ENCODE data around the gene NR2F2.
A peak's percentile ranks its signal among the peaks of the same experiment; 100 is the strongest.

Gene NR2F2

DNA sequence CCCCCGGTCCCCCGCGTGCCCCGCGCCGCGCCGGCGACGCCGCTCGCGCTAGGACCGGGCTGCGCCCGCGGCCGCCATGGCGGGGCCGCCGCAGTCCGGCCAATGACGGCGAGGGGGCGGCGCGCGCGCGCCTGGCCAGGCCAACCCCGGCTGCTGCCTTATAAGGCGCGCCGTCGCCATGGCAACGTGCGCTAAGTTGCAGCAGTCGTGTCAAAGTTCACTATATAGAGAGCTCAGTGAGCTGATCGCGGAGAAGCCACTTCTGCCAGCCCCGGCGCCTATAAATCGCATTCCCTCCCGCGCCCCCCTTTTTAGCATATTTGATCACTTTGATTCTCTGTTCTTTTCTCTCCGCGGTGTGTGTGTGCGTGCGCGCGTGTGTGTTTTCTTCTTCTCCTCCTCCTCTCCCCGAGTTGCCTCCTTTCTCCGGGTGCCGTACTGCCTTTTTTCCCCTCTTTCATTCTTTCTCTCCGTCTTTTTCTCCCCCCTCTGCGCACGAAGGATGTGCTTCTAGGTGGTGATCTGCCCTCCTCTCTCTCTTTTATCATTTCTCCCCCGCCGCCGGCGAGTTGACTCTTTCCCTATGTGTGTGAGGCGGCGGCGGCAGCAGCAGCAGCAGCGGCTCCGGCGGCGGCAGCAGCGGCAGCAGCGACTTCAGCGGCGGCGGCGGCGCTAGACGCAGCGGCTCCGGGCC, at the start of gene NR2F2:
TSS of gene NR2F2 (plus strand) at position 251 of the 694 bp plus-strand sequence. CDS start 1,406 bp downstream, outside the sequence.
- peak; percentile 14 for DNase-seq (ENCODE audit: low spot score)

DNA sequence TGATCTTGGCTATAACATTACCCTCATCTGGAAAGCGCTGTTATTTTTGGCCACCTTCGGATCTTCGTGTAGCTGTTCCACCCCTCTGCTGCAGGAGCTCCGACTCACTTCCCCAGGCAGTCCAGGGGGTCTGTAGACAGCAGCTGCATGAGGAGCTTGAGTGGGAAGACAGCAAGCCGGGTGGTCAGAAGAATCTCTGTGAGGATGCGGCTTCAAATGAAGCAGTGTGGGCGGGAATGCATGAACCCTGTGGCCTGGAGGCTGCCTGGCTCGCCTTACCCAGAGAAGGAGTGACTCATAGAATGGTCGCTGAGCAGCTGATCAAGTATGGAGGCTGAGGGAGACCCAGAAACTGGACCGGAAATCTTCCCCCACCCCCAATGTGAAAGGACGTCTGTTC, 45.2 kb upstream of the NR2F2 start:
- DNase-seq (ENCODE audit: low spot score) = no peak

DNA sequence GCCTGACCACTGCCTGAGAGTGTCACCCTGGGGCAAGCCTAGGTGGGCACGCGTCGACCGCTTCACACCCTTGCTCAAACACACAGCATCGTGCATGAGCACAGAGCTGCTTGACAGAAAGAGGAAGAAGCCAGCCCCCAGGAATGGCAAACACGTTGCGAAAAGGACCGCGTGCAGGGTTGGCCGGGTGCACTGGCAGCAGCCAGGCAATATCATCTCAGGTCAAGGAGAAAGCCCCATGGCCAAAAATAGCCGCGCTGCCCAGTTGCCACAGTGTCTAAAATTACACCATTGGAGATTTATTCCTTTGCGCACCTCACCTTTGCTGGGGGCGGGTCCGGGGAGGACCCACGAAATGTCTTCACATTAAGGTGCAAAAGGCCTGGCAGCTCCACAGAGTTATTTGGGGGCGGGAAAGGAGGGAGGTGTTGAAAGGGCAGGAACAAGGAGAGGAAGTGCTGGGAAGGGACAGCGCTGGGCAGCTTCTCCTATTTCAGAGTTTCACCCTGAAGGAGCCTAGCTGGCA, 44.7 kb upstream of the NR2F2 start:
- no peak for DNase-seq (ENCODE audit: low spot score)

DNA sequence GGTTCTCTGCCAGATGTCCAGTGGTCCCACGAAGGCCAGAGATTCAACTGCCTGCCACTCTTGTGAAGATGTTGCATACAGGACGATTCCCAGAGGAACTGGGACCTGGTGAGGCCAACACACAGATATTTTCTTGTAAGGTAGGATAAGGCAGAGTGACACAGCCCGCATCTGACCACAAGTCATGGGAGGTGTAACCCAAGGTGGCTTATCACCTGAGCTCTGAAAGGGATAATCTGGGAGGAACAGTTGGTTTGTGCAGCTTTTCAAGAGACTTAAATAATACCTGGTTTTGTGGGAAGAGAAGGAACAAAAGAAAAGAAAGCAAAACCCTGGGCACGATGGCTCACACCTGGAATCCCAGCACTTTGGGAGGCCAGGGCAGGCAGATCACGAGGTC, 39.8 kb upstream of the NR2F2 start:
- DNase-seq (ENCODE audit: low spot score) = no peak

GRCh38 chr15:96292635-96293034, 37.9 kb upstream of the NR2F2 start:
- DNase-seq (ENCODE audit: low spot score) = no peak

GRCh38 chr15:96293441-96293840, 37.1 kb upstream of the NR2F2 start:
- no peak for DNase-seq (ENCODE audit: low spot score)

- DNase-seq (ENCODE audit: low spot score) = no peak
Observed at GRCh38 chr15:96294766-96295165, 35.7 kb upstream of the NR2F2 start.

DNA sequence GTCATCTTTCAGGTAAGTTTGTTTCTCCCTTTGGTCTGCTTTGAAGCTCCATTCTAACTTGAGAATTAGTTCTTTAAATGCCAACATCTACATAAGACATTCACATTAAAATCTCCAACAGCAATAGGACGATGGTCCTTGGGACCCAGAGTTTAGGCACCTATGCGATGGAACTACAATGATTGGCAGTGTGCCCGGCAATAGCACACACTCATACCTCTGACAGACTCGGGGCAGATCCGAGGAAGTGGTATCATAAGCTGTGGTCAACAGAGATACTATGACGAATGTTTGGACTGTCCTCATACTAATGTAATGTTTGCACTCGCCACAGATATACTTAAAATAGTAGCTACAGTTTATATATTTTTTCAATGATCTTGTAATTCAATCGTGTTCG, 34.2 kb upstream of the NR2F2 start:
- DNase-seq (ENCODE audit: low spot score) = no peak

DNA sequence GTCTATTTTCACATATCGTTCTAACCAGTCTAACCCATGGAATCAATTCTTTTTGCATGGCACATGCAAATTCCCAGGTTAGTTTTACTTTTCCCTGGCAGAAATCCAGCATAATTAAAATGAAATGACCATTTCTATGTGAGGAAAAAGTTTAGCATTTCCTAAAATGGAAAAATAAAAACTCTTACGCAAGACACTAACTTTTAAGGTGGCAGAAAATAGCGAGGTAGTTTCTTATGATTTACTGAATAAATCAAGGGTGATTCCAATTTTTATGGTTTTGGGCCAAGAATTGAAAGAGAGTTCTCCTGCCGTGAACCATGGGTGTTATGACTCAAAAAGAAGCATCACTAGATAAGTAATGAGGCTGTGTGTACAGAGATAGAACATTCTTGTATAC, 32.7 kb upstream of the NR2F2 start:
- no peak for DNase-seq (ENCODE audit: low spot score)

- DNase-seq (ENCODE audit: low spot score) = no peak
Observed at GRCh38 chr15:96298217-96298616, 32.3 kb upstream of the NR2F2 start.

DNA sequence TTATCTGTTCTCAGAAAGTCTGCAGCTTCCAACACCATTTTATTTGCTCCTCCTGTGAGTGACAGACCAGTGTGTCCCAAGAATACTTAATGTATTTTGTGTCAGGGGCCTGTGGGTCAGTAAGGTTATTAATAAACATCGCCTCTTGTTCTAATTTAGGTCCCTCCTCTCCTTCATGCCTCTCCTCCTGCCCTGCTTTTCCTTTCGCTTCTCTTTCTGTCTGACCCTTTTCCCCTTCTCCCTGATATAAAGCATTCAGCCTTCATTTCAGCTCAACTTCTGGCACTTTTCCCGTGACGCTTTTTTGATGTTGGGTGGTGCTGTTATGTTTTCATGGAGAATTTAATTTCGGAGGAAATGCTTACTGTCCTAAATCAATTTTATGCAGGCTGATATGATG, 29.7 kb upstream of the NR2F2 start:
- no peak for DNase-seq (ENCODE audit: low spot score)

DNA sequence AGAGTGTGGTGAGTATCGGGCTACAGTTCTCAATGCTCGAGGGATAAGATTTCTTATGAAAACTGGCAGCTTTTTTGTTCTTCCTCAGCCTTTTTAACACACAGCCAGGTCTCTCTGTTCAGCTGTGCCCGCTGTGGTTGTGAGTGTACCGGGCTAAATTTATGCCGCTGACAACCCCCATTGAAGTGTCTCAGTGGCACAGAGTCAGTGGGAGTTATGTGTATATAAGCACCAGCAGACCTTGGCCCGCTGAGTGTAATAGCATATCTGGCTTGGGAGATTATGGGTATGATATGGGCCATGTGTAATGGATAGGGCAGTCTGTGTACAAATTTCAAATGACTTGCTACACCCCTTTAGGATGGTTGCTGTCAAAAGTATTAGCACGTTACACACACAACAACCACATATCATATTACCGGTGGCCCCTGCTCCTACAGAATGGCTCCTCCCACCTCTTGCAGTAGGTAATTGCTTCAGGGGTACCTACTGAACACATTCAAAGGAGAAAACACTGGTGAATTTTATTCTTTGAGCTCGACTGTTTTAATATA, 26.9 kb upstream of the NR2F2 start:
- no peak for DNase-seq (ENCODE audit: low spot score)

GRCh38 chr15:96304839-96305238, 25.7 kb upstream of the NR2F2 start:
- no peak for DNase-seq (ENCODE audit: low spot score)

- no peak for DNase-seq (ENCODE audit: low spot score)
Observed at GRCh38 chr15:96306321-96306720, 24.2 kb upstream of the NR2F2 start.

DNA sequence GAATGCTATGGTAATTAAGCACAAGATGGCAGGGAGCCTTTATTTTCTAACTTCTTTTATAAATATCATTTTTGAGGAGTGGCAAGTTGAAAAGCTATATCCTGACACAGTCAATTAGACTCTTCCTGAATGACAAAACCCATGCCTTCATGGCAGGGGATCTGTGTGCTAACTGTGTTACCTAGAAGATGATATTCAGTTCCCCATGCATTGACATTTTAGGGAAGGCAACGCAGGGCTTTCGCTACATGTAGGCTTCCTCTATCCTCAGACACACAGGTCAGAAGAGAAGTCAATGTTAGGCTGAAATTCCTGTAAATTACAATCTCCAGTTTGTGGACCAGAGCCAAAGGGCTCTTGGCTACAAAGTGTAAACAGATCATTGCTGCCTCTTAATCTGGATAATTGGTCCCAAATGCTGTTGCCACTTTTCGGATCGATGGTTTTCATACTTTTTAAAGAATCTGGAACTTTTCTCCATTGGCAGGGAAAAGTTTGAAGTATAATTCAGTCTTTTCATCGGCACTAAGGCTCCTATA, 22.6 kb upstream of the NR2F2 start:
- DNase-seq (ENCODE audit: low spot score) = no peak

- no peak for DNase-seq (ENCODE audit: low spot score)
Observed at GRCh38 chr15:96309143-96309660, 21.3 kb upstream of the NR2F2 start.

DNA sequence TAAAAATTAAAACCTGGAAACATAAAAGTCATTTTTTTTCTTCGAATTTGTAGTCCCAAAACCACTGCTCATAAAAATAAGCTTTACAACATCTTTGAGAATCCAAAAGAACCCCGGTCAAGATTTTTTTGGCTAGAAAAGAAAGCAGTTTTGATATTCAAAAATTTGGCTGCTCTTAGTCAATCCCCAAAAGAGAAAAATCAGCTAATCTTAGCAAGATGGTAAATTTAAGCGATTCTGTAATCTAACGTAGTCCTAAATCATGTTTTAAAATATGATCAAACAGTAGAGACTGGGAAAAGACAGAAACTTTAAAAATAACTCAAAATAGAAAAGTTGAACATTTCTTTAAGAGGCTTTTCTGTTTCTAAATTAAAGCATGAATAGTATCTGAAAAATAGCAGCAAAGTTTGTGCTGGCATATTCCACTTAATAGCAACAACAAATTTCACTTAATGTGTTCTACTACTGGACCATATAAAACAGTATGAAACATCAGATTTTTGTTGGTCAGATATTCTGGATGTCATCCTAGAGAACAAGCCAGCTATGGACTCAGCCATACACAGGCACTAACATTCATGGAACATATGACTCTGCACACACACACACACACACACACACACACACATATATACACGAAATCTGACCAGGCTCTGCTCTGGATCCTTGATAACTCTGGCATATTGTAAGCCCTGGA, 19.1 kb upstream of the NR2F2 start:
- DNase-seq (ENCODE audit: low spot score) = no peak

DNA sequence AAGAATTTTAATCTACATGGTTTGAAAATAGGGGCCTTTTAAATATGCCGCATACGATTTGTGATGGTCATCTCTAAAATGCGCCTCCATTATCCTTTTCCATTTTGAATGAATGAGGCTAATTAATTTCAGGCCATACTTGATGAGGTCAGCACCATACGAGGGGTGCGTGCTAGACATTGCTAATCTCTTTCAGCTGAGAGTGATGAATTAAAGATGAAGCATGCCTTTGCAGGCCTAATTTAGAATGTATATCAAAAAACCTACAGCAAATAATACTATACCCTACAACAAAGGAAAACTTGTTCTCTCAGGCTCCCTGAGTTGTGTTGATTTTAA, 18.6 kb upstream of the NR2F2 start:
- DNase-seq (ENCODE audit: low spot score) = no peak

GRCh38 chr15:96312641-96313335, 17.7 kb upstream of the NR2F2 start:
- no peak for DNase-seq (ENCODE audit: low spot score)

DNA sequence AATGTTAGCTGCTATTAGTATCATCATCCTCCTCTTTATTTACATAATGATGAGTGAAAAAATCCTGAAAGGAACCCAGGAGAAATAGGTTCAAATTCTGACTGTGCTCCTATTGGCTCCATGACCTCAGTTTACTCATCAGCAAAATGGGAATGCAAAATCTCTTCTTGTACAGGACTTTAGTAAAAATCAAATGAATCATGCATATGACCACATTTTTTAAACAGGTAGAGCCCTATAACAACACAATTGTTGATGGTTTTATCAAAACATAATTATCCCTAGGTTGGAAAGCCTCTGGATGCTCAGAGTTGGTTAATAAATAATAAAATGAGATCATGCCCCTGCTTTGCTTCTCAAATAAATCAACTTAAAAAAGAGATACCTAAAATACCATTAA, 16.0 kb upstream of the NR2F2 start:
- no peak for DNase-seq (ENCODE audit: low spot score)

DNA sequence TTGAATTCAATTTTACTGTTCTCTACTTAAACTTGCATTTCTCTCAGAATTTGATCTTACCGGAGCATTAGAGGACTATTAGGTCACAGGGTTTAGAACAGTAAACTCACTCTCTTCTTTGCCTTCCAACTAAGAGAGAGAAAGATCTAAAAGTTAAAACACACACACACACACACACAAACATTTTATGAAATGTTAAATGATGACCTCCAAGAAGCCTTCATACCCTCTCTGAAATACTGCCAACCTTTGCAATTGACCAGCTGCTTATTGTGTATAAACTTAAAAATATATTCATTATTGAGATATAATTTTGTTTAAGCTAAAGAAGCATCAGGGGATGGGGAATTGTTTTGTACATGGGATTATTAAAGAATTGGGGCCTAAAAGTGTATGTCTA, 15.5 kb upstream of the NR2F2 start:
- no peak for DNase-seq (ENCODE audit: low spot score)

GRCh38 chr15:96316953-96317629, 13.4 kb upstream of the NR2F2 start:
- no peak for DNase-seq (ENCODE audit: low spot score)

Measured in CD4-positive, alpha-beta T cell treated with Interleukin-2 at 100 ng/mL for 4 hours (primary cell).